Neural progenitor cell (in vitro differentiated cells): Measurements from ENCODE around the gene KCNH1. TPM values are rescaled to one million over a fixed set of nuclear protein-coding genes. Genes with fewer than 3 reads are reported as not detected.
"Not testable (repeated sequence)": the region's sequence is repeated elsewhere in the genome, so short reads cannot be mapped to it uniquely, and the experiment has no call there.

Experiments
- DNase-seq: peaks from one replicate; pipeline ENCODE4 v3.0.0-alpha.2; 2016; ENCODE audit warnings: low spot score
- H2AFZ ChIP-seq: fragments of 200-600 bp; sonication (generic); replicated peaks from 2 replicates; pipeline ENCODE4 v1.6.1; 2016; ENCODE audit warnings: antibody characterized with exemption
- H3F3A ChIP-seq: fragments of 200-600 bp; sonication (generic); 2 replicates; pipeline ENCODE4 v1.6.1; 2016; ENCODE audit warnings: antibody characterized with exemption, low read depth
- H3K27ac ChIP-seq: fragments of 200-600 bp; sonication (generic); 2 replicates; pipeline ENCODE4 v1.5.1; 2016; ENCODE audit warnings: mild to moderate bottlenecking
- H3K27me3 ChIP-seq: fragments of 200-600 bp; sonication (generic); 2 replicates; pipeline ENCODE4 v1.6.1; 2016; ENCODE audit warnings: mild to moderate bottlenecking, moderate library complexity
- H3K36me3 ChIP-seq: fragments of 200-600 bp; sonication (generic); 2 replicates; pipeline ENCODE4 v1.5.1; 2016
- H3K4me1 ChIP-seq: fragments of 200-600 bp; sonication (generic); 2 replicates; pipeline ENCODE4 v1.6.1; 2016; ENCODE audit warnings: mixed run types
- H3K4me2 ChIP-seq: fragments of 200-600 bp; sonication (generic); 2 replicates; pipeline ENCODE4 v1.6.1; 2016
- H3K4me3 ChIP-seq: fragments of 200-600 bp; sonication (generic); 2 replicates; pipeline ENCODE4 v1.5.1; 2016
- H3K79me2 ChIP-seq: fragments of 200-600 bp; sonication (generic); 2 replicates; pipeline ENCODE4 v1.6.1; 2016; ENCODE audit warnings: low read depth
- H3K9ac ChIP-seq: fragments of 200-600 bp; sonication (generic); 2 replicates; pipeline ENCODE4 v1.6.1; 2016
- H3K9me3 ChIP-seq: fragments of 200-600 bp; sonication (generic); 2 replicates; pipeline ENCODE4 v1.5.1; 2016; ENCODE audit warnings: low read depth
- H4K20me1 ChIP-seq: fragments of 200-600 bp; sonication (generic); 2 replicates; pipeline ENCODE4 v1.6.1; 2016; ENCODE audit warnings: low read depth
- H3K27ac Mint-ChIP-seq: 3 replicates; pipeline ENCODE4 v1.8.0; 2021; ENCODE audit warnings: mixed read lengths
- H3K27me3 Mint-ChIP-seq: 2 replicates; pipeline ENCODE4 v1.8.0; 2022; ENCODE audit warnings: low read depth, mild to moderate bottlenecking, inconsistent platforms, moderate library complexity, mixed read lengths; ENCODE audit not compliant: insufficient read depth
- H3K36me3 Mint-ChIP-seq: 3 replicates; pipeline ENCODE4 v1.8.0; 2021; ENCODE audit warnings: mixed read lengths
- H3K4me1 Mint-ChIP-seq: 3 replicates; pipeline ENCODE4 v1.8.0; 2021; ENCODE audit warnings: mixed read lengths
- H3K4me3 Mint-ChIP-seq: 3 replicates; pipeline ENCODE4 v1.8.0; 2021; ENCODE audit warnings: mild to moderate bottlenecking, moderate library complexity, mixed read lengths
- H3K9me3 Mint-ChIP-seq: 3 replicates; pipeline ENCODE4 v1.8.0; 2020; ENCODE audit warnings: mixed read lengths
- EZH2 ChIP-seq: fragments of 200-600 bp; sonication (generic); IDR thresholded peaks from 2 replicates; pipeline ENCODE4 v1.6.1; 2017; ENCODE audit warnings: antibody characterized with exemption, mild to moderate bottlenecking, moderate library complexity
- EZH2phosphoT487 ChIP-seq: fragments of 200-600 bp; sonication (generic); IDR thresholded peaks from 2 replicates; pipeline ENCODE4 v1.6.1; 2017; ENCODE audit warnings: antibody characterized with exemption
- total RNA-seq: library from RNA; depleted of rRNA; stranded (reverse); fragments of >200 nt; gene quantifications from 2 replicates; pipeline ENCODE4 v1.2.3, GENCODE V29; 2015; ENCODE audit warnings: low replicate concordance
- TF ChIP-seq, protein P1 (sequence below): fragments of 200-600 bp; sonication (generic); IDR thresholded peaks from 2 replicates; pipeline ENCODE4 v1.5.1; 2017; ENCODE audit warnings: antibody characterized with exemption, mild to moderate bottlenecking

The KCNH1 gene
- total RNA-seq, 1 donor from 2014 or later, result 1.6 TPM

GRCh38 chr1:211017075-211017718 is 116.8 kb downstream of the KCNH1 start:
- Histone ChIP-seq H3K4me2 (no peak overlapping the region), H3K27ac (no peak overlapping the region), H3K27me3 (no peaks in the 10 kb centered on the region), H3K4me1 (no peaks in the 10 kb centered on the region), H2AFZ (no peak overlapping the region), H3K79me2 (no peaks in the 10 kb centered on the region), H3F3A (no peaks in the 10 kb centered on the region), H3K4me3 (no peak overlapping the region), H4K20me1 (no peaks in the 10 kb centered on the region), H3K36me3 (no peaks in the 10 kb centered on the region), H3K9ac (no peak overlapping the region), H3K9me3 (no peaks in the 10 kb centered on the region)
- DNase-seq, result no peak
- peaks cover 4% of the 10 kb centered on the region for H3K27me3 Mint-ChIP-seq
- TF ChIP-seq EZH2 (no peak), EZH2phosphoT487 (no peak)
- TF ChIP-seq, protein P1, sequence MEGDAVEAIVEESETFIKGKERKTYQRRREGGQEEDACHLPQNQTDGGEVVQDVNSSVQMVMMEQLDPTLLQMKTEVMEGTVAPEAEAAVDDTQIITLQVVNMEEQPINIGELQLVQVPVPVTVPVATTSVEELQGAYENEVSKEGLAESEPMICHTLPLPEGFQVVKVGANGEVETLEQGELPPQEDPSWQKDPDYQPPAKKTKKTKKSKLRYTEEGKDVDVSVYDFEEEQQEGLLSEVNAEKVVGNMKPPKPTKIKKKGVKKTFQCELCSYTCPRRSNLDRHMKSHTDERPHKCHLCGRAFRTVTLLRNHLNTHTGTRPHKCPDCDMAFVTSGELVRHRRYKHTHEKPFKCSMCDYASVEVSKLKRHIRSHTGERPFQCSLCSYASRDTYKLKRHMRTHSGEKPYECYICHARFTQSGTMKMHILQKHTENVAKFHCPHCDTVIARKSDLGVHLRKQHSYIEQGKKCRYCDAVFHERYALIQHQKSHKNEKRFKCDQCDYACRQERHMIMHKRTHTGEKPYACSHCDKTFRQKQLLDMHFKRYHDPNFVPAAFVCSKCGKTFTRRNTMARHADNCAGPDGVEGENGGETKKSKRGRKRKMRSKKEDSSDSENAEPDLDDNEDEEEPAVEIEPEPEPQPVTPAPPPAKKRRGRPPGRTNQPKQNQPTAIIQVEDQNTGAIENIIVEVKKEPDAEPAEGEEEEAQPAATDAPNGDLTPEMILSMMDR, result no peak
- H3K4me1 Mint-ChIP-seq, result no peaks in the 10 kb centered on the region
- H3K27ac Mint-ChIP-seq, result no peak overlapping the region
- H3K4me3 Mint-ChIP-seq, result no peak overlapping the region
- H3K36me3 Mint-ChIP-seq, result no peaks in the 10 kb centered on the region
- H3K9me3 Mint-ChIP-seq, result no peaks in the 10 kb centered on the region

DNA sequence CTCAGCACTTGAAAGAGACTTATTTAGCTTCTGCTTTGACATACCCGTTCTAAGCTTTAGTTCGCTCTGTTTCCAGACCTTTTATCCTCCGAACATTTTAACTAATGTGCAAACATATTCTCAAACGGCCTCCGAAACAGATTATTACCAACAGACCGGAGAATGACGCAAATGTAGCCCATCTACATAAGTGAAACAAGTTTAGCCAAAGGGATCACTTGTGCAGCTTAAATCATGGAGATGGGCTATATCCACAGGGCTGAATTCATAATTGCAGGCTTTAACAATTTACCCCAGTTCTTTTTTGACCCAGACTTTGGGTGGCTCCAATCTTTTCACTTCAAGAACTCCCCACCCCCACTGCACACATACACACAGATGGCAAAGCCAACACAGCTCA is 119.7 kb downstream of the KCNH1 start:
- Histone ChIP-seq H3K27me3 (no peaks in the 10 kb centered on the region), H3F3A (no peaks in the 10 kb centered on the region), H3K27ac (no peak overlapping the region), H3K79me2 (no peaks in the 10 kb centered on the region), H3K4me3 (no peak overlapping the region), H3K9me3 (no peaks in the 10 kb centered on the region), H3K36me3 (no peaks in the 10 kb centered on the region), H4K20me1 (no peaks in the 10 kb centered on the region), H3K9ac (no peak overlapping the region), H3K4me1 (no peaks in the 10 kb centered on the region), H2AFZ (no peak overlapping the region), H3K4me2 (no peak overlapping the region)
- DNase-seq, result no peak
- H3K27ac Mint-ChIP-seq, result no peak overlapping the region
- no peaks in the 10 kb centered on the region for H3K36me3 Mint-ChIP-seq
- TF ChIP-seq EZH2phosphoT487 (no peak), EZH2 (no peak)
- TF ChIP-seq, protein P1, result no peak
- peaks cover 5% of the 10 kb centered on the region for H3K4me1 Mint-ChIP-seq
- no peaks in the 10 kb centered on the region for H3K9me3 Mint-ChIP-seq
- H3K4me3 Mint-ChIP-seq, result no peak overlapping the region
- H3K27me3 Mint-ChIP-seq, result peaks cover 4% of the 10 kb centered on the region

GRCh38 chr1:211013346-211014240 is 120.4 kb downstream of the KCNH1 start:
- no peak overlapping the region for H3K4me2 ChIP-seq
- H3K36me3 ChIP-seq, result no peaks in the 10 kb centered on the region
- H3K79me2 ChIP-seq, result no peaks in the 10 kb centered on the region
- no peak overlapping the region for H2AFZ ChIP-seq
- H3K9ac ChIP-seq, result no peak overlapping the region
- H3K27me3 ChIP-seq, result no peaks in the 10 kb centered on the region
- peaks cover 5% of the 10 kb centered on the region for H3K4me1 Mint-ChIP-seq
- H3K27ac Mint-ChIP-seq, result no peak overlapping the region
- no peak overlapping the region for H3K4me3 ChIP-seq
- H3F3A ChIP-seq, result no peaks in the 10 kb centered on the region
- no peaks in the 10 kb centered on the region for H3K9me3 ChIP-seq
- no peaks in the 10 kb centered on the region for H3K4me1 ChIP-seq
- H4K20me1 ChIP-seq, result no peaks in the 10 kb centered on the region
- DNase-seq, result no peak
- H3K4me3 Mint-ChIP-seq, result no peak overlapping the region
- H3K36me3 Mint-ChIP-seq, result no peaks in the 10 kb centered on the region
- no peaks in the 10 kb centered on the region for H3K9me3 Mint-ChIP-seq
- H3K27me3 Mint-ChIP-seq, result peaks cover 3% of the 10 kb centered on the region
- H3K27ac ChIP-seq, result no peak overlapping the region
- TF ChIP-seq EZH2phosphoT487 (no peak), EZH2 (no peak)
- TF ChIP-seq, protein P1, result no peak

- not testable (repeated sequence) for H3K4me3 Mint-ChIP-seq, H3K4me1 ChIP-seq, H3K4me2 ChIP-seq, H3K36me3 Mint-ChIP-seq, H3K36me3 ChIP-seq, H3F3A ChIP-seq, H3K4me3 ChIP-seq, H3K27ac Mint-ChIP-seq, DNase-seq, H3K27ac ChIP-seq, H2AFZ ChIP-seq, H4K20me1 ChIP-seq, H3K4me1 Mint-ChIP-seq, H3K27me3 Mint-ChIP-seq, H3K27me3 ChIP-seq, H3K9ac ChIP-seq, H3K79me2 ChIP-seq, H3K9me3 Mint-ChIP-seq, H3K9me3 ChIP-seq
Measured at GRCh38 chr1:211011128-211011527, 122.8 kb downstream of the KCNH1 start.
